ACHN (cell line): ENCODE measurements around the gene ZBTB7C.
"Not testable (repeated sequence)": the region's sequence is repeated elsewhere in the genome, so short reads cannot be mapped to it uniquely, and the experiment has no call there.

Source experiments
- DNase-seq: peaks from one replicate; pipeline ENCODE4 v3.0.0-alpha.2; 2015
- in situ Hi-C: cut with HindIII; loops from 2 replicates; pipeline ENCODE4 v1.10.0; 2017; ENCODE audit warnings: low sequenced_read_pairs, low pct_ligation_motif_present, low pct_unique_long_range_greater_than_20kb

ZBTB7C gene

GRCh38 chr18:48408727-48409590 is at the start of gene ZBTB7C:
ZBTB7C (minus strand) TSS chr18:48409383.
- in situ Hi-C loops: no loop called here
- DNase-seq: peak; percentile 33

GRCh38 chr18:48456838-48457237 is 47.7 kb upstream of the ZBTB7C start:
- in situ Hi-C loops: no loop called here
- DNase-seq: no peak

GRCh38 chr18:48455555-48456478 is 46.6 kb upstream of the ZBTB7C start:
- in situ Hi-C loops: no loop called here
- peak; percentile 38 for DNase-seq

- DNase-seq: no peak
- in situ Hi-C loops: no loop called here
These were observed 45.1 kb upstream of the ZBTB7C start for GRCh38 chr18:48454261-48454757.

- no peak for DNase-seq
- in situ Hi-C loops: no loop called here
These were observed 44.3 kb upstream of the ZBTB7C start for GRCh38 chr18:48453330-48454066.

GRCh38 chr18:48452861-48453323 is 43.7 kb upstream of the ZBTB7C start:
- in situ Hi-C loops: no loop called here
- no peak for DNase-seq

- in situ Hi-C loops: no loop called here
- no peak for DNase-seq
These were observed 41.5 kb upstream of the ZBTB7C start for GRCh38 chr18:48450685-48451084.

- in situ Hi-C loops: no loop called here
- DNase-seq: peak; percentile 66
These were observed 37.5 kb upstream of the ZBTB7C start for GRCh38 chr18:48446582-48447225.

GRCh38 chr18:48445540-48445939 is 36.4 kb upstream of the ZBTB7C start:
- in situ Hi-C loops: no loop called here
- DNase-seq: peak; percentile 69

GRCh38 chr18:48442761-48443160 is 33.6 kb upstream of the ZBTB7C start:
- DNase-seq: no peak
- in situ Hi-C loops: no loop called here

- in situ Hi-C loops: no loop called here
- no peak for DNase-seq
These were observed 32.3 kb upstream of the ZBTB7C start for GRCh38 chr18:48441405-48441881.

GRCh38 chr18:48440924-48441323 is 31.7 kb upstream of the ZBTB7C start:
- in situ Hi-C loops: no loop called here
- no peak for DNase-seq

- no peak for DNase-seq
- in situ Hi-C loops: no loop called here
These were observed 27.7 kb upstream of the ZBTB7C start for GRCh38 chr18:48436907-48437306.

- DNase-seq, in situ Hi-C loops: not testable (repeated sequence)
These were observed 25.2 kb upstream of the ZBTB7C start for GRCh38 chr18:48434382-48434781.

- no peak for DNase-seq
- in situ Hi-C loops: no loop called here
These were observed 24.4 kb upstream of the ZBTB7C start for GRCh38 chr18:48433541-48433940.

GRCh38 chr18:48430150-48430549 is 21.0 kb upstream of the ZBTB7C start:
- no peak for DNase-seq
- in situ Hi-C loops: no loop called here

- in situ Hi-C loops: no loop called here
- DNase-seq: no peak
These were observed 19.4 kb upstream of the ZBTB7C start for GRCh38 chr18:48428475-48429177.
